ENCODE results near the gene NTHL1.
"Not testable (repeated sequence)": the region's sequence is repeated elsewhere in the genome, so short reads cannot be mapped to it uniquely, and the experiment has no call there.

Gene NTHL1

GRCh38 chr16:2027024-2028010 lies 20.3 kb downstream of the NTHL1 start:
- DNase-seq: peak; percentile 56

GRCh38 chr16:2026461-2027023 lies 21.1 kb downstream of the NTHL1 start, which contains the start of gene NHERF2:
Gene NHERF2 (plus strand): TSS chr16:2026902. CDS start chr16:2027006, 104 bp downstream.
- DNase-seq: peak; percentile 52

- DNase-seq: no peak
Observed at GRCh38 chr16:2025878-2026460, 21.7 kb downstream of the NTHL1 start.

- DNase-seq: no peak
Observed at GRCh38 chr16:2025251-2025650, 22.4 kb downstream of the NTHL1 start.

GRCh38 chr16:2024032-2024420 lies 23.6 kb downstream of the NTHL1 start:
- no peak for DNase-seq

GRCh38 chr16:2023092-2024031 lies 24.3 kb downstream of the NTHL1 start:
- DNase-seq: peak; percentile 92

GRCh38 chr16:2022723-2023091 lies 24.9 kb downstream of the NTHL1 start:
- peak; percentile 55 for DNase-seq

GRCh38 chr16:2019921-2020831 lies 27.5 kb downstream of the NTHL1 start:
- peak; percentile 48 for DNase-seq

GRCh38 chr16:2019518-2019920 lies 28.1 kb downstream of the NTHL1 start, which contains the start of gene NPW:
Gene NPW (plus strand): TSS chr16:2019785.
- peak; percentile 51 for DNase-seq

- DNase-seq: no peak
Observed at GRCh38 chr16:2016407-2016922, 31.2 kb downstream of the NTHL1 start.

- DNase-seq: no peak
Observed at GRCh38 chr16:2015947-2016208, 31.8 kb downstream of the NTHL1 start.

GRCh38 chr16:2015117-2015946 lies 32.3 kb downstream of the NTHL1 start:
- no peak for DNase-seq

GRCh38 chr16:2013527-2013926 lies 34.1 kb downstream of the NTHL1 start:
- DNase-seq: no peak

- DNase-seq: not testable (repeated sequence)
Observed at GRCh38 chr16:2011726-2012125, 35.9 kb downstream of the NTHL1 start.

GRCh38 chr16:2009791-2010510 lies 37.7 kb downstream of the NTHL1 start, which contains the start of gene ZNF598:
Gene ZNF598 (minus strand): TSS chr16:2009821.
- peak; percentile 93 for DNase-seq

GRCh38 chr16:2009164-2009711 lies 38.4 kb downstream of the NTHL1 start:
- DNase-seq: peak; percentile 47

- DNase-seq: peak; percentile 31
Observed at GRCh38 chr16:2008631-2009163, 38.9 kb downstream of the NTHL1 start.

GRCh38 chr16:2008009-2008526 lies 39.6 kb downstream of the NTHL1 start:
- no peak for DNase-seq

All from NCI-H146 (cell line).